Muscle of leg (tissue), 11 donors: Measurements from ENCODE around the gene CRAMP1. TPM values are rescaled to one million over a fixed set of nuclear protein-coding genes. Genes with fewer than 3 reads are reported as not detected.

Experiments used
- DNase-seq: peaks from one replicate; pipeline ENCODE4 v3.0.0; 2013
- H3K27ac ChIP-seq: one replicate; pipeline ENCODE4 v1.5.1; 2013; ENCODE audit warnings: mild to moderate bottlenecking, low read length, control low read depth
- H3K27me3 ChIP-seq: one replicate; pipeline ENCODE4 v1.6.1; 2013; ENCODE audit warnings: low read length; ENCODE audit not compliant: control insufficient read depth, insufficient read depth
- H3K36me3 ChIP-seq: one replicate; pipeline ENCODE4 v1.6.1; 2013; ENCODE audit warnings: low read length; ENCODE audit not compliant: control insufficient read depth, insufficient read depth
- H3K4me1 ChIP-seq: one replicate; pipeline ENCODE4 v1.6.1; 2013; ENCODE audit warnings: low read length; ENCODE audit not compliant: control insufficient read depth, insufficient read depth
- H3K4me3 ChIP-seq: one replicate; pipeline ENCODE4 v1.5.1; 2013; ENCODE audit warnings: low read length, control low read depth
- H3K9me3 ChIP-seq: replicated peaks from 2 replicates; pipeline ENCODE4 v1.6.1; 2013; ENCODE audit warnings: low read depth, low read length; ENCODE audit not compliant: control insufficient read depth
- whole genome bisulfite sequencing: methylation state at CpG from one replicate; pipeline ENCODE4 v1.1.5; 2013; ENCODE audit warnings: missing lambda C conversion rate; ENCODE audit not compliant: insufficient coverage; 5-methylcytosine and 5-hydroxymethylcytosine counted together
- polyA plus RNA-seq, 8 donors: library from polyadenylated mRNA; unstranded; fragments of 120-200 nt; gene quantifications; one replicate each; pipeline versions ENCODE4 v1.2.1 to v1.2.3, GENCODE V29; 2013; ENCODE audit warnings: inconsistent platforms in 1 of 8, low replicate concordance in 1 of 8; ENCODE audit not compliant: insufficient read length in 8 of 8, insufficient read depth in 1 of 8
- total RNA-seq: library from RNA; stranded (reverse); fragments of 120-200 nt; gene quantifications from one replicate; pipeline ENCODE4 v1.2.4, GENCODE V29; 2013

Gene CRAMP1
- total and polyA plus RNA-seq, 9 donors: 7.2 to 19.1 (median 14.0) TPM

- H3K27ac ChIP-seq: no peak overlapping the region
- no peaks in the 10 kb centered on the region for H3K27me3 ChIP-seq
- no peaks in the 10 kb centered on the region for H3K9me3 ChIP-seq
- no peak for DNase-seq
- WGBS: 91% methylated on average over 6 of the region's 9 CpGs
- no peak overlapping the region for H3K4me3 ChIP-seq
- peaks cover 2% of the 10 kb centered on the region for H3K4me1 ChIP-seq
- peaks cover 14% of the 10 kb centered on the region for H3K36me3 ChIP-seq
These were observed 109.2 kb downstream of the CRAMP1 start for GRCh38 chr16:1721372-1721771.

GRCh38 chr16:1723450-1724147 is 111.4 kb downstream of the CRAMP1 start:
- Histone ChIP-seq H3K27ac (no peak overlapping the region), H3K36me3 (peaks cover 28% of the 10 kb centered on the region), H3K4me3 (no peak overlapping the region), H3K27me3 (no peaks in the 10 kb centered on the region), H3K9me3 (no peaks in the 10 kb centered on the region), H3K4me1 (peaks cover 2% of the 10 kb centered on the region)
- DNase-seq: no peak
- WGBS: 66% methylated on average over 2 of the region's 6 CpGs

DNA sequence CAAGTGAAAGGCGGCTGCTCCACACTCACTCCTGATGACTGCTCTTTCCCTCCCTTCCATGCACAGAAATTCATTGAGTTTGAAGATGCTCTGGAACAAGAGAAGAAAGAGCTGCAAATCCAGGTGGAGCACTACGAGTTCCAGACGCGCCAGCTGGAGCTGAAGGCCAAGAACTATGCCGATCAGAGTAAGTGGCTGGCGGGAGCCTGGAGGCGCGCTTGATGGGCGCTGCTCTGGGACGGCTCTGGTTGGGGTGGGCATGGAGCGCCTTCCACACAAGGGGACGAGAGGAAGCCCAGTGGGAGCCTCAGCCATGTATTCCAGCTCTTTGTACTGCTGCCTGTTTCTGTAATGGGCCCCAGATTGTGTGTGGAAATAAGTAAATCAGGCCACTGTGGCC is 112.3 kb downstream of the CRAMP1 start:
- peaks cover 2% of the 10 kb centered on the region for H3K4me1 ChIP-seq
- no peaks in the 10 kb centered on the region for H3K9me3 ChIP-seq
- no peaks in the 10 kb centered on the region for H3K27me3 ChIP-seq
- WGBS: 84% methylated on average over 11 of the region's 12 CpGs
- H3K36me3 ChIP-seq: peaks cover 33% of the 10 kb centered on the region
- H3K4me3 ChIP-seq: no peak overlapping the region
- H3K27ac ChIP-seq: no peak overlapping the region
- no peak for DNase-seq

DNA sequence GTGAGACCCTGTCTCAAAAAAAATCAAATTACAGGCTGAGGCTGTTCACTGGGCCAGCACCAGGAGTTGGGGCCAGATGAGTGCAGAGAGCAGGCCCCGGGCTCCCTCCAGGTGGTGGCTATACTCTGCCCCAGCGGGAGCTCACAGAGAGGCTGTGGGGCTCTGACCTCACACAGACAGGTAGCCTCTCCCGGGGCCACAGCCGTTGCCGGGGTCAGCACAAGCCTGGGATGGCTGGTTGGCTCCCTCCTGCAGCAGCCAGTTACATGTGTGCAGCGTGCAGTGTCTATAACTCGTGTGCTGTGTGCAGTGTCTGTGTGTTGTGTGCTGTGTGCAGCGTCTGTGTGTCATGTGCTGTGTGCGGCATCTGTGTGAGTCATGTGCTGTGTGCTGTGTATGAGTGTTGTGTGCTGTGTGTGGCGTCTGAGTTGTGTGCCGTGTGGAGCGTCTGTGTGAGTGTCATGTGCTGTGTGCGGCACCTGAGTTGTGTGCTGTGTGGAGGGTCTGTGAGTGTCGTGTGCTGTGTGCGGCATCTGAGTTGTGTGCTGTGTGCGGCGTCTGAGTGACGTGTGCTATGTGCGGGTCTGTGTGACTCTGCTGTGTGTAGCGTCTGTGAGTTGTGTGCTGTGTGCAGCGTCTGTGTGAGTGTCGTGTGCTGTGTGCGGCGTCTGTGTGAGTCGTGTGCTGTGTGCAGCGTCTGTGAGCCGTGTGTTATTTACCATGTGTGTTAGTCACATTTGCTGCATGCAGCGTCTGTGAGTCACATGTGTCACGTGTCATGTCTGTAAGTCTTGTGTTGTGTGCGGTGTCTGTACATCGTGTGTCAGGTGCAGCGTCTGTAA is 114.7 kb downstream of the CRAMP1 start:
- peaks cover 45% of the 10 kb centered on the region for H3K36me3 ChIP-seq
- DNase-seq: no peak
- no peak overlapping the region for H3K27ac ChIP-seq
- 94% methylated on average over 32 of the region's 32 CpGs for WGBS
- peaks cover 2% of the 10 kb centered on the region for H3K4me1 ChIP-seq
- H3K9me3 ChIP-seq: no peaks in the 10 kb centered on the region
- H3K4me3 ChIP-seq: no peak overlapping the region
- H3K27me3 ChIP-seq: no peaks in the 10 kb centered on the region

Other genes starting within 250 kb of the CRAMP1 start
- gene UNKL, start 197.7 kb upstream of the CRAMP1 start, total RNA-seq: 6.6 TPM
- 10 to 100 TPM in 1 of 8 donors, 1 to 10 TPM in 7; 6.6 to 12.9 (median 8.2) TPM for gene UNKL, start 197.7 kb upstream of the CRAMP1 start, polyA plus RNA-seq
- gene UQCC4, start 191.6 kb upstream of the CRAMP1 start, total RNA-seq: 16.5 TPM
- 10 to 100 TPM; 11.6 to 13.8 (median 12.7) TPM for gene UQCC4, start 191.6 kb upstream of the CRAMP1 start, polyA plus RNA-seq
- gene PERCC1, start 181.3 kb upstream of the CRAMP1 start, total RNA-seq: 0.13 TPM
- under 1 TPM in 7 of 8 donors, not detected in 1; 0.16 to 0.49 (median 0.26) TPM for gene PERCC1, start 181.3 kb upstream of the CRAMP1 start, polyA plus RNA-seq
- gene CCDC154, start 167.8 kb upstream of the CRAMP1 start, total RNA-seq: 2.1 TPM
- 1 to 10 TPM in 7 of 8 donors, under 1 TPM in 1; 0.86 to 4.0 (median 2.1) TPM for gene CCDC154, start 167.8 kb upstream of the CRAMP1 start, polyA plus RNA-seq
- gene CLCN7, start 137.3 kb upstream of the CRAMP1 start, total RNA-seq: 18.8 TPM
- gene CLCN7, start 137.3 kb upstream of the CRAMP1 start, polyA plus RNA-seq: 10 to 100 TPM; 25.1 to 43.3 (median 31.7) TPM
- 0.40 TPM for gene PTX4, start 123.4 kb upstream of the CRAMP1 start, total RNA-seq
- gene PTX4, start 123.4 kb upstream of the CRAMP1 start, polyA plus RNA-seq: 1 to 10 TPM in 1 of 8 donors, under 1 TPM in 7; 0.34 to 1.1 (median 0.74) TPM
- gene TELO2, start 119.0 kb upstream of the CRAMP1 start, total RNA-seq: 14.5 TPM
- 10 to 100 TPM; 26.3 to 40.4 (median 36.8) TPM for gene TELO2, start 119.0 kb upstream of the CRAMP1 start, polyA plus RNA-seq
- gene TMEM204, start 78.7 kb upstream of the CRAMP1 start, total RNA-seq: 19.4 TPM
- gene TMEM204, start 78.7 kb upstream of the CRAMP1 start, polyA plus RNA-seq: 10 to 100 TPM; 14.6 to 22.2 (median 17.6) TPM
- 10.6 TPM for gene IFT140, start 288 bp upstream of the CRAMP1 start, total RNA-seq
- gene IFT140, start 288 bp upstream of the CRAMP1 start, polyA plus RNA-seq: 10 to 100 TPM in 6 of 8 donors, 1 to 10 TPM in 2; 8.7 to 14.5 (median 12.3) TPM
- gene JPT2, start 65.9 kb downstream of the CRAMP1 start, total RNA-seq: 28.2 TPM
- 10 to 100 TPM; 33.5 to 52.6 (median 39.7) TPM for gene JPT2, start 65.9 kb downstream of the CRAMP1 start, polyA plus RNA-seq
- 36.5 TPM for gene MAPK8IP3, start 93.8 kb downstream of the CRAMP1 start, total RNA-seq
- gene MAPK8IP3, start 93.8 kb downstream of the CRAMP1 start, polyA plus RNA-seq: 10 to 100 TPM; 35.6 to 64.3 (median 50.7) TPM
- gene NME3, start 159.2 kb downstream of the CRAMP1 start, total RNA-seq: 35.2 TPM
- gene NME3, start 159.2 kb downstream of the CRAMP1 start, polyA plus RNA-seq: 10 to 100 TPM; 22.2 to 31.9 (median 26.9) TPM
- gene EME2, start 160.4 kb downstream of the CRAMP1 start, total RNA-seq: 7.2 TPM
- gene EME2, start 160.4 kb downstream of the CRAMP1 start, polyA plus RNA-seq: 1 to 10 TPM; 4.0 to 9.7 (median 6.7) TPM
- gene MRPS34, start 160.8 kb downstream of the CRAMP1 start, total RNA-seq: 45.7 TPM
- gene MRPS34, start 160.8 kb downstream of the CRAMP1 start, polyA plus RNA-seq: 10 to 100 TPM; 44.7 to 57.8 (median 52.2) TPM
- 34.2 TPM for gene SPSB3, start 170.2 kb downstream of the CRAMP1 start, total RNA-seq
- 10 to 100 TPM; 21.0 to 35.1 (median 24.5) TPM for gene SPSB3, start 170.2 kb downstream of the CRAMP1 start, polyA plus RNA-seq
- 58.0 TPM for gene NUBP2, start 170.6 kb downstream of the CRAMP1 start, total RNA-seq
- 10 to 100 TPM; 40.6 to 59.7 (median 47.7) TPM for gene NUBP2, start 170.6 kb downstream of the CRAMP1 start, polyA plus RNA-seq
- gene IGFALS, start 181.3 kb downstream of the CRAMP1 start, total RNA-seq: 0.22 TPM
- gene IGFALS, start 181.3 kb downstream of the CRAMP1 start, polyA plus RNA-seq: 1 to 10 TPM in 1 of 8 donors, under 1 TPM in 7; 0.11 to 1.1 (median 0.28) TPM
- gene HAGH, start 214.5 kb downstream of the CRAMP1 start, total RNA-seq: 36.1 TPM
- 10 to 100 TPM; 34.6 to 48.6 (median 39.5) TPM for gene HAGH, start 214.5 kb downstream of the CRAMP1 start, polyA plus RNA-seq
- 27.7 TPM for gene FAHD1, start 214.8 kb downstream of the CRAMP1 start, total RNA-seq
- 10 to 100 TPM; 19.7 to 25.6 (median 21.9) TPM for gene FAHD1, start 214.8 kb downstream of the CRAMP1 start, polyA plus RNA-seq